ENCODE data around the gene GET3. TPM values are rescaled to one million over a fixed set of nuclear protein-coding genes. Genes with fewer than 3 reads are reported as not detected.

Gene GET3
- total RNA-seq, 4 donors from 2014 or later = 70.7 to 88.8 (median 83.3) TPM

DNA sequence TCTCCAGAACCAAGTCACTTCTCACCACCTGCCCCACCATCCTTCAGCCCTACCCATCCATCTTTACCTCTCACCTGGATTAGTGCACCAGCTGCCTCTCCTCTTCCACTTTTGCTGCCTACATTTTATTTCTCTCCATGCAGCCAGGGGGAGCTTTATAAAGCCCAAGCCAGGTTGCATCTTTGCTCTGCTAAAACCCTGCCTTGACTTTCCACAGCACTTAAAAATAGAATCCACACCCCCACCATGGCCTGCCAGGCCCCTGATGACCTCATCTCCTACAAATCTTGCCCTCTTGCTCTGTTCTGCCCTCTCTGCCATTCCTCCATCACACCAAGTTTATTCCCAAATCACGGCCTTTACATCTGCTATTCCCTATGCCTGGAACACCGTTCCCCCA is 36.3 kb downstream of the GET3 start:
- no peak for DNase-seq
- WGBS, 2 donors = 88 to 94% methylated on average over 2 of the region's 2 CpGs
- no peak overlapping the region for H3K4me3 ChIP-seq (replicated peaks in 1 of 3)
- intact Hi-C loops (cut with DNase I) = loop anchor here (5.0 kb wide), 1 partner anchor 64 kb away; the partner anchor contains the start of gene MAST1
- no peaks in the 10 kb centered on the region for H3K27me3 ChIP-seq
- no peak overlapping the region for H3K27ac ChIP-seq
- peaks cover 7 to 14% of the 10 kb centered on the region in 2 donors for H3K36me3 ChIP-seq
- no peaks in the 10 kb centered on the region for H3K9me3 ChIP-seq
- TF ChIP-seq, protein P1, sequence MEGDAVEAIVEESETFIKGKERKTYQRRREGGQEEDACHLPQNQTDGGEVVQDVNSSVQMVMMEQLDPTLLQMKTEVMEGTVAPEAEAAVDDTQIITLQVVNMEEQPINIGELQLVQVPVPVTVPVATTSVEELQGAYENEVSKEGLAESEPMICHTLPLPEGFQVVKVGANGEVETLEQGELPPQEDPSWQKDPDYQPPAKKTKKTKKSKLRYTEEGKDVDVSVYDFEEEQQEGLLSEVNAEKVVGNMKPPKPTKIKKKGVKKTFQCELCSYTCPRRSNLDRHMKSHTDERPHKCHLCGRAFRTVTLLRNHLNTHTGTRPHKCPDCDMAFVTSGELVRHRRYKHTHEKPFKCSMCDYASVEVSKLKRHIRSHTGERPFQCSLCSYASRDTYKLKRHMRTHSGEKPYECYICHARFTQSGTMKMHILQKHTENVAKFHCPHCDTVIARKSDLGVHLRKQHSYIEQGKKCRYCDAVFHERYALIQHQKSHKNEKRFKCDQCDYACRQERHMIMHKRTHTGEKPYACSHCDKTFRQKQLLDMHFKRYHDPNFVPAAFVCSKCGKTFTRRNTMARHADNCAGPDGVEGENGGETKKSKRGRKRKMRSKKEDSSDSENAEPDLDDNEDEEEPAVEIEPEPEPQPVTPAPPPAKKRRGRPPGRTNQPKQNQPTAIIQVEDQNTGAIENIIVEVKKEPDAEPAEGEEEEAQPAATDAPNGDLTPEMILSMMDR (IDR thresholded peaks at IDR 0.05) = no peak
- TF ChIP-seq POLR2A (IDR thresholded peaks at IDR 0.05) = no peak
- H3K4me1 ChIP-seq = peaks cover 9 to 15% of the 10 kb centered on the region in 2 donors

DNA sequence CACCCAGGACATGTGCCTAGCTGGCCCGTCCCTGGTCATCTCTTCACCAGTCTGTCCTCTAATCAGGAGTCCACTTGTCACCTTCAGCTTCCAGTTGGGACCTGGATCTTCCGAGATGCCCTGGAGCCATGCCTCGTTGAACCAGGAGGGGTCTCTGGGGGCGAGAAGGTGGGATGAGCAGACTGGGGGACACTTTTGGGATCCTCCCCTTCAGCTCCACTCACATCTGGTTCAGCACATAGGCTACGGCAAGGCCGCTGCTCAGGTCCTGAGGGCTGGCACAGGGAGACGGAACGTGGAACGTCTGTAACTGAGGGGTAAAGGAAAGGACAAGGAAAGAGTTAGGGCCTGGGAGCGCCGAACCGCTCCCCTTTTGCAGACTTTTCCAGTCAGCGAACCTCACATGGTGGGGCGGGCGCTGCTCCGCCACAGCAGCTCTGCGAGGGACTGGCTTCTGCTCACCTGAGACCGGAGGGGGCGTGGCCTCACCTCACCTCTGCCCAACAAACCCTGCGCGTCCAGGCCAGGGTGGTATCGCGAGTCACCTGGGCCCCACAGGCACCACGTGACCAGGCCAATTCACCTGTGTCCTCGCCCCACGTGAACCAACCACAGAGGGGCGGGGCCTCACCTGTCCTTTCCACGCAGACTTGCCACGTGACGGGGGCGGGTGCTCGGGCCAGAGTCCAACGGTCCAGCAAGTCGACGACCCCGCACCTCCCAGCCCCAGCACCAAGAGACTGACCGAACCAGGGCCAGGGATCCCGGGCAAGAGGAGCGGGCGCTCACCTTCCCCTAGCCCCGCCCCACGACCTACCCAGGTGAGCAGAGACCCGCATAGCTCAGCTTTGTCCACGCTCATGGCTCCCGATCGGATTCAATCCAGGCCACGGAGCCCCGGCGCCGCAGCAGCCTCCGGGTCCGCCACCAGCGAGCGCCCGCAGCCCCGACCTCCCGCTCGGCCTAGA is 37.6 kb downstream of the GET3 start, which contains the start of gene HOOK2:
Gene HOOK2 (minus strand): TSS at position 965 of the 968 bp plus-strand sequence. CDS start 103 bp downstream, at position 862.
- peak within 1 kb of the TSS; percentile 82 to 96 (median 96) for H3K27ac ChIP-seq
- H3K27me3 ChIP-seq = no peaks in the 10 kb centered on the region
- peak; percentile 100 for DNase-seq
- H3K4me3 ChIP-seq (replicated peaks in 1 of 3) = peak within 1 kb of the TSS in 2 of 3 donors; percentile 57 to 61
- H3K4me1 ChIP-seq = peaks cover 19 to 28% of the 10 kb centered on the region in 2 donors
- H3K36me3 ChIP-seq = peaks cover 5 to 7% of the 10 kb centered on the region in 2 donors
- no peaks in the 10 kb centered on the region for H3K9me3 ChIP-seq
- intact Hi-C loops (cut with DNase I) = loop anchor here (5.0 kb wide), 1 partner anchor 62 kb away; the partner anchor contains the start of gene MAST1
- TF ChIP-seq POLR2A (IDR thresholded peaks at IDR 0.05) = peak; percentile 36 to 74
- TF ChIP-seq, protein P1 (IDR thresholded peaks at IDR 0.05) = peak in 1 of 6 experiments; percentile 11
- 19 to 25% methylated on average over 29 to 34 of the region's 58 CpGs for WGBS, 2 donors

- Histone ChIP-seq H3K4me3 (replicated peaks in 1 of 3) (peak overlapping the region; percentile 25 to 69 (median 65)), H3K27ac (peak overlapping the region; percentile 92 to 98 (median 98)), H3K9me3 (no peaks in the 10 kb centered on the region), H3K36me3 (no peaks in the 10 kb centered on the region), H3K27me3 (no peaks in the 10 kb centered on the region), H3K4me1 (peaks cover 23 to 36% of the 10 kb centered on the region in 2 donors)
- peak in 1 of 2 donors; percentile 5 for TF ChIP-seq POLR2A (IDR thresholded peaks at IDR 0.05)
- TF ChIP-seq, protein P1 (IDR thresholded peaks at IDR 0.05) = peak; percentile 78 to 97 (median 92)
- 12 to 16% methylated on average over 33 to 43 of the region's 43 CpGs for WGBS, 2 donors
- intact Hi-C loops (cut with DNase I) = loop anchor here (2.0 kb wide), 1 partner anchor 19 kb away; no protein-coding TSS in a partner anchor
- DNase-seq = peak; percentile 76 to 80
These were observed 40.1 kb downstream of the GET3 start for GRCh38 chr19:12777217-12778016.

- Histone ChIP-seq H3K36me3 (no peaks in the 10 kb centered on the region), H3K27me3 (no peaks in the 10 kb centered on the region), H3K9me3 (no peaks in the 10 kb centered on the region), H3K4me3 (replicated peaks in 1 of 3) (peak overlapping the region; percentile 25 to 69 (median 65)), H3K27ac (peak overlapping the region; percentile 92 to 98 (median 98)), H3K4me1 (peaks cover 28 to 42% of the 10 kb centered on the region in 2 donors)
- peak in 1 of 2 donors; percentile 72 for TF ChIP-seq POLR2A (IDR thresholded peaks at IDR 0.05)
- TF ChIP-seq, protein P1 (IDR thresholded peaks at IDR 0.05) = peak in 1 of 6 experiments; percentile 2
- 2 to 7% methylated on average over 17 to 25 of the region's 44 CpGs for WGBS, 2 donors
- DNase-seq = peak; percentile 92
- intact Hi-C loops (cut with DNase I) = no loop called here
These were observed 41.0 kb downstream of the GET3 start for GRCh38 chr19:12778017-12778904.

All from thyroid gland (tissue), 4 donors.